DND-41 (cell line): ENCODE measurements around the gene ASCL1.

ENCODE experiments used
- ATAC-seq: fragments of 200-7000 bp; cut with Tn5 transposase; 3 replicates; pipeline ENCODE4 v1.9.1; 2021; ENCODE audit warnings: low read depth; ENCODE audit not compliant: insufficient read depth
- DNase-seq: peaks from one replicate; pipeline ENCODE4 v3.0.0-alpha.2; 2020
- H2AFZ ChIP-seq: 2 replicates; pipeline ENCODE4 v1.6.0; 2012; ENCODE audit warnings: low read depth, low read length
- H3K27ac ChIP-seq: 2 replicates; pipeline ENCODE4 v1.5.1; 2012; ENCODE audit warnings: low read length, inconsistent platforms
- H3K27me3 ChIP-seq: fragments of 200-600 bp; sonication (generic); 2 replicates; pipeline ENCODE4 v1.6.0; 2012; ENCODE audit warnings: low read length, mild to moderate bottlenecking, inconsistent platforms; ENCODE audit not compliant: insufficient read depth, poor library complexity
- H3K36me3 ChIP-seq: 2 replicates; pipeline ENCODE4 v1.5.1; 2012; ENCODE audit warnings: low read length, inconsistent platforms; ENCODE audit not compliant: insufficient read depth
- H3K4me1 ChIP-seq: 2 replicates; pipeline ENCODE4 v1.5.1; 2012; ENCODE audit warnings: mild to moderate bottlenecking, low read length; ENCODE audit not compliant: insufficient read depth
- H3K4me2 ChIP-seq: 2 replicates; pipeline ENCODE4 v1.6.0; 2012; ENCODE audit warnings: mild to moderate bottlenecking, moderate library complexity, low read length, inconsistent platforms; ENCODE audit not compliant: insufficient read depth
- H3K4me3 ChIP-seq, 2 experiments: fragments of 200-600 bp in 1 of 2; shearing (Covaris generic) in 1 of 2; 2 replicates each; pipeline ENCODE4 v1.5.1; 2012 to 2016; ENCODE audit warnings: inconsistent platforms in 2 of 2, low read length in 2 of 2, mild to moderate bottlenecking in 2 of 2, low read depth in 1 of 2, moderate library complexity in 1 of 2
- H3K79me2 ChIP-seq: 2 replicates; pipeline ENCODE4 v1.6.0; 2012; ENCODE audit warnings: low read length, inconsistent platforms; ENCODE audit not compliant: insufficient read depth
- H3K9ac ChIP-seq: 2 replicates; pipeline ENCODE4 v1.6.0; 2012; ENCODE audit warnings: low read depth, mild to moderate bottlenecking, inconsistent platforms, low read length, moderate library complexity
- H3K9me3 ChIP-seq: 2 replicates; pipeline ENCODE4 v1.5.1; 2012; ENCODE audit warnings: low read length, moderate library complexity, mild to moderate bottlenecking, inconsistent platforms; ENCODE audit not compliant: insufficient read depth, severe bottlenecking
- H4K20me1 ChIP-seq: 2 replicates; pipeline ENCODE4 v1.6.0; 2012; ENCODE audit warnings: low read length; ENCODE audit not compliant: insufficient read depth
- CTCF ChIP-seq: IDR thresholded peaks from 2 replicates; pipeline ENCODE4 v1.5.1; 2012; ENCODE audit warnings: borderline replicate concordance, low read length, moderate library complexity, mild to moderate bottlenecking; ENCODE audit not compliant: poor library complexity, severe bottlenecking; ENCODE audit errors: extremely low read depth
- EZH2 ChIP-seq: IDR thresholded peaks from 3 replicates; pipeline ENCODE4 v1.6.1; 2012; ENCODE audit warnings: borderline replicate concordance, low read depth, mild to moderate bottlenecking, moderate library complexity, low read length, inconsistent platforms; ENCODE audit not compliant: severe bottlenecking

Gene ASCL1

GRCh38 chr12:102916252-102917025 is 41.0 kb upstream of the ASCL1 start:
- TF ChIP-seq EZH2 (no peak), CTCF (no peak)
- Histone ChIP-seq H3K27ac (no peak overlapping the region), H3K9ac (no peak overlapping the region), H3K36me3 (no peaks in the 10 kb centered on the region), H3K4me1 (no peaks in the 10 kb centered on the region), H3K79me2 (no peaks in the 10 kb centered on the region), H3K9me3 (no peaks in the 10 kb centered on the region), H3K4me2 (no peak overlapping the region), H3K27me3 (no peaks in the 10 kb centered on the region), H2AFZ (no peak overlapping the region), H3K4me3 (no peak overlapping the region), H4K20me1 (no peaks in the 10 kb centered on the region)
- ATAC-seq (no peak), DNase-seq (no peak)

- no peak within 1 kb of the TSS for H2AFZ ChIP-seq
- H3K27ac ChIP-seq, result no peak within 1 kb of the TSS
- H3K4me2 ChIP-seq, result no peak within 1 kb of the TSS
These were observed 40.3 kb upstream of the ASCL1 start, which contains the start of gene PAH for GRCh38 chr12:102917026-102917787. Gene PAH, minus strand, starts transcription at chr12:102917244. Its CDS starts 114 bp downstream, at chr12:102917130.

GRCh38 chr12:102918840-102919239 is 38.6 kb upstream of the ASCL1 start:
- DNase-seq (no peak), ATAC-seq (no peak)
- Histone ChIP-seq H3K4me2 (no peak overlapping the region), H4K20me1 (no peaks in the 10 kb centered on the region), H3K27ac (no peak overlapping the region), H2AFZ (no peak overlapping the region), H3K36me3 (no peaks in the 10 kb centered on the region), H3K4me1 (no peaks in the 10 kb centered on the region), H3K9ac (no peak overlapping the region), H3K4me3 (no peak overlapping the region), H3K79me2 (no peaks in the 10 kb centered on the region), H3K27me3 (no peaks in the 10 kb centered on the region), H3K9me3 (no peaks in the 10 kb centered on the region)
- TF ChIP-seq CTCF, result no peak
- no peak for TF ChIP-seq EZH2

More at GRCh38 chr12:102917026-102917787, 40.3 kb upstream of the ASCL1 start, which contains the start of gene PAH:
- Histone ChIP-seq H3K79me2 (no peaks in the 10 kb centered on the region), H4K20me1 (no peaks in the 10 kb centered on the region), H3K9ac (no peak within 1 kb of the TSS), H3K4me3 (no peak within 1 kb of the TSS), H3K36me3 (no peaks in the 10 kb centered on the region), H3K9me3 (no peaks in the 10 kb centered on the region), H3K27me3 (no peaks in the 10 kb centered on the region), H3K4me1 (no peaks in the 10 kb centered on the region)
- ATAC-seq (no peak), DNase-seq (no peak)
- no peak for TF ChIP-seq EZH2
- TF ChIP-seq CTCF, result no peak
